ENCODE measurements around the gene ZBTB45.

DNA sequence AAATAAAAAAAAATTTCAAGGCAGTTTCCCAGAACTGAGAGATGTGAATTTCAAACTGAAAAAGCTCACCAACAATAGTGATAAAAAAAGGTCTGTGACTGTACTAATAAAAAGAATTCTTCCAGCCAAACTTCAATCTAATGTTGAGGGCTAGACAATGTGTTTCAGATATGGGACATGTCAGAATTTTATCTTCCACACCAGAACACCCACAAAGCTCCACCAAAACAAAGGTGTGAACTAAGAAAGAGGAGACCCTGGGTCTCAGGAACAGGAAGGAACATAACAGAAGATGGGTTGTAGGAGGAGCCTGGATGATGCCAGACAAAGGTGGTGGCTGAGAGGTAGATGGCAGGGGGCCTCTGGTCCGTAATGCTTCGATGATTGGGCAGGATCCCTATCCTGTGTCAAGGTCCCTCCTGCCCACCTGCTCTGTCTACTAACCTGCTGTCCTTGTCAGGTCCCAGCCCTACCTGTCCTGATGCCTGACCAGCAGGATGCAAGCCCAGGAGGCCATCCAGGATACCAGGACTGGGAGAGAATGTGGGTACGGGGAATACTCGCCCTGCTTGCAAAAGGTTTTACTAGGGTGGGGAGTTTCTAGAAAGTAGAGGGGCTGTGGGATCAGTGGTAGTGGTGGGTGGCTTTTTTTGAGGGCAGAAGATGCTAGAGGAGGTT, 49.0 kb upstream of the ZBTB45 start:
- no peak for TF ChIP-seq POLR2A (IDR thresholded peaks at IDR 0.05)
- TF ChIP-seq, protein P1, sequence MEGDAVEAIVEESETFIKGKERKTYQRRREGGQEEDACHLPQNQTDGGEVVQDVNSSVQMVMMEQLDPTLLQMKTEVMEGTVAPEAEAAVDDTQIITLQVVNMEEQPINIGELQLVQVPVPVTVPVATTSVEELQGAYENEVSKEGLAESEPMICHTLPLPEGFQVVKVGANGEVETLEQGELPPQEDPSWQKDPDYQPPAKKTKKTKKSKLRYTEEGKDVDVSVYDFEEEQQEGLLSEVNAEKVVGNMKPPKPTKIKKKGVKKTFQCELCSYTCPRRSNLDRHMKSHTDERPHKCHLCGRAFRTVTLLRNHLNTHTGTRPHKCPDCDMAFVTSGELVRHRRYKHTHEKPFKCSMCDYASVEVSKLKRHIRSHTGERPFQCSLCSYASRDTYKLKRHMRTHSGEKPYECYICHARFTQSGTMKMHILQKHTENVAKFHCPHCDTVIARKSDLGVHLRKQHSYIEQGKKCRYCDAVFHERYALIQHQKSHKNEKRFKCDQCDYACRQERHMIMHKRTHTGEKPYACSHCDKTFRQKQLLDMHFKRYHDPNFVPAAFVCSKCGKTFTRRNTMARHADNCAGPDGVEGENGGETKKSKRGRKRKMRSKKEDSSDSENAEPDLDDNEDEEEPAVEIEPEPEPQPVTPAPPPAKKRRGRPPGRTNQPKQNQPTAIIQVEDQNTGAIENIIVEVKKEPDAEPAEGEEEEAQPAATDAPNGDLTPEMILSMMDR (IDR thresholded peaks at IDR 0.05), result no peak

All from uterus (tissue), 2 donors.